Measurements from ENCODE around the gene OR8D1. TPM values are rescaled to one million over a fixed set of nuclear protein-coding genes. Genes with fewer than 3 reads are reported as not detected.

The OR8D1 gene
- total and polyA plus RNA-seq, 2 of the 8 experiments (the other 6 are each of a cell fraction or from before 2014, with no cell fraction given): not detected

GRCh38 chr11:124340142-124340447 is 26.3 kb upstream of the OR8D1 start:
- no peak overlapping the region for H3K23ac ChIP-seq (ENCODE audit: insufficient read length)
- no peaks in the 10 kb centered on the region for H3K27me3 ChIP-seq (replicated peaks in 1 of 4; ENCODE audit: control insufficient read depth in 3 of 4, extremely low read depth in 1 of 4, insufficient read depth in 3 of 4, low read length in 3 of 4)
- CTCF ChIA-PET (ENCODE audit: partially characterized antibody): no interaction called here
- no peak overlapping the region for H2BK20ac ChIP-seq (ENCODE audit: low read length)
- no peak overlapping the region for H4K91ac ChIP-seq (replicated peaks; ENCODE audit: insufficient read length, low read length)
- FAIRE-seq (no peak), DNase-seq (ENCODE audit: low read depth in 1 of 2, low spot score in 2 of 2) (no peak)
- POLR2A ChIA-PET (ENCODE audit: partially characterized antibody): no interaction called here
- H4K8ac ChIP-seq (ENCODE audit: extremely low read depth, insufficient read depth, low read length): no peak overlapping the region
- H3K4me3 ChIP-seq (ENCODE audit: extremely low read depth in 1 of 4, insufficient read depth in 2 of 4, low read depth in 3 of 4, low read length in 4 of 4): no peak overlapping the region
- no peak overlapping the region for H2BK15ac ChIP-seq (ENCODE audit: low read length)
- H3K4me2 ChIP-seq (ENCODE audit: insufficient read depth in 1 of 2, low read depth in 2 of 2, low read length in 2 of 2): no peak overlapping the region
- no peaks in the 10 kb centered on the region for H3K9me3 ChIP-seq (ENCODE audit: insufficient read depth in 2 of 2, low read depth in 1 of 2, low read length in 1 of 2)
- H3K79me2 ChIP-seq (ENCODE audit: control insufficient read depth in 1 of 2, insufficient read depth in 2 of 2, low read length in 2 of 2): no peaks in the 10 kb centered on the region
- no peak overlapping the region for H2AK5ac ChIP-seq (ENCODE audit: low read depth, low read length)
- H4K5ac ChIP-seq (ENCODE audit: insufficient read length, low read depth, low read length): no peak overlapping the region
- no peak overlapping the region for H3K56ac ChIP-seq (replicated peaks; ENCODE audit: insufficient read length, low read depth, low read length)
- H3K27ac ChIP-seq (ENCODE audit: low read depth, low read length): no peak overlapping the region
- H4K20me1 ChIP-seq (replicated peaks in 1 of 2; ENCODE audit: control insufficient read depth in 1 of 2, insufficient read depth in 2 of 2, low read length in 2 of 2): no peaks in the 10 kb centered on the region
- no peak overlapping the region for H3K14ac ChIP-seq (ENCODE audit: insufficient read length)
- no peaks in the 10 kb centered on the region for H3K4me1 ChIP-seq (replicated peaks in 1 of 4; ENCODE audit: control insufficient read depth in 3 of 4, insufficient read depth in 4 of 4, low read length in 3 of 4)
- H2BK120ac ChIP-seq (replicated peaks; ENCODE audit: low read depth, low read length): no peak overlapping the region
- no peak overlapping the region for H3K4ac ChIP-seq (replicated peaks; ENCODE audit: insufficient read length, low read depth, low read length)
- no peaks in the 10 kb centered on the region for H3K36me3 ChIP-seq (ENCODE audit: control insufficient read depth in 2 of 4, insufficient read depth in 4 of 4, low read length in 3 of 4)
- no peak overlapping the region for H3K9ac ChIP-seq (replicated peaks in 1 of 4; ENCODE audit: extremely low read depth in 1 of 4, low read depth in 3 of 4, low read length in 3 of 4)
- WGBS, 2 experiments (ENCODE audit: extremely low coverage in 1 of 2, insufficient coverage in 1 of 2, insufficient read length in 1 of 2, insufficient replicate concordance in 2 of 2, low coverage in 1 of 2, low lambda C conversion rate in 2 of 2, missing lambda C conversion rate in 1 of 2): 79% methylated on average over 2 of the region's 2 CpGs; no CpG with 5 or more reads in 1 of the 2 experiments
- 0 out of 2 replicates have a peak overlapping the region, but pooled peaks have one; percentile 51 for H2AFZ ChIP-seq (ENCODE audit: low read length)
- H3K79me1 ChIP-seq (ENCODE audit: low read depth, low read length): no peaks in the 10 kb centered on the region
- H2BK12ac ChIP-seq (ENCODE audit: low read depth, low read length): no peak overlapping the region
- H3K18ac ChIP-seq (ENCODE audit: extremely low read depth, low read length): no peak overlapping the region
- H2BK5ac ChIP-seq (ENCODE audit: low read depth, low read length): no peak overlapping the region
- H3K23me2 ChIP-seq (ENCODE audit: low read depth, low read length): no peaks in the 10 kb centered on the region
- TF ChIP-seq GTF2F1 (IDR thresholded peaks at IDR 0.05; ENCODE audit: borderline replicate concordance, low read depth, low read length) (no peak), MAX (IDR thresholded peaks at IDR 0.05) (no peak), BRCA1 (IDR thresholded peaks at IDR 0.05; ENCODE audit: low read depth, low read length) (no peak), CHD1 (IDR thresholded peaks at IDR 0.05; ENCODE audit: low read depth, low read length) (no peak), BCL11A (IDR thresholded peaks at IDR 0.05; ENCODE audit: low read depth in 2 of 2, low read length in 2 of 2) (no peak), SIN3A (conservative IDR thresholded peaks at IDR 0.05 in 1 of 2, IDR thresholded peaks at IDR 0.05 in 1 of 2; ENCODE audit: low read depth in 1 of 2, low read length in 2 of 2) (no peak), EGR1 (IDR thresholded peaks at IDR 0.05; ENCODE audit: borderline replicate concordance, low read depth, low read length) (no peak), BACH1 (IDR thresholded peaks at IDR 0.05; ENCODE audit: low read length) (no peak), JUND (IDR thresholded peaks at IDR 0.05; ENCODE audit: low read length) (no peak), TAF7 (optimal IDR thresholded peaks at IDR 0.05; ENCODE audit: borderline replicate concordance, low read depth, low read length) (no peak), NRF1 (IDR thresholded peaks at IDR 0.05; ENCODE audit: low read depth, low read length) (no peak), FOSL1 (IDR thresholded peaks at IDR 0.05; ENCODE audit: insufficient read depth, low read depth, low read length) (no peak)
- TF ChIP-seq, protein P1, sequence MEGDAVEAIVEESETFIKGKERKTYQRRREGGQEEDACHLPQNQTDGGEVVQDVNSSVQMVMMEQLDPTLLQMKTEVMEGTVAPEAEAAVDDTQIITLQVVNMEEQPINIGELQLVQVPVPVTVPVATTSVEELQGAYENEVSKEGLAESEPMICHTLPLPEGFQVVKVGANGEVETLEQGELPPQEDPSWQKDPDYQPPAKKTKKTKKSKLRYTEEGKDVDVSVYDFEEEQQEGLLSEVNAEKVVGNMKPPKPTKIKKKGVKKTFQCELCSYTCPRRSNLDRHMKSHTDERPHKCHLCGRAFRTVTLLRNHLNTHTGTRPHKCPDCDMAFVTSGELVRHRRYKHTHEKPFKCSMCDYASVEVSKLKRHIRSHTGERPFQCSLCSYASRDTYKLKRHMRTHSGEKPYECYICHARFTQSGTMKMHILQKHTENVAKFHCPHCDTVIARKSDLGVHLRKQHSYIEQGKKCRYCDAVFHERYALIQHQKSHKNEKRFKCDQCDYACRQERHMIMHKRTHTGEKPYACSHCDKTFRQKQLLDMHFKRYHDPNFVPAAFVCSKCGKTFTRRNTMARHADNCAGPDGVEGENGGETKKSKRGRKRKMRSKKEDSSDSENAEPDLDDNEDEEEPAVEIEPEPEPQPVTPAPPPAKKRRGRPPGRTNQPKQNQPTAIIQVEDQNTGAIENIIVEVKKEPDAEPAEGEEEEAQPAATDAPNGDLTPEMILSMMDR (IDR thresholded peaks at IDR 0.05; ENCODE audit: control extremely low read depth in 1 of 3, insufficient read depth in 1 of 3, low read depth in 1 of 3, low read length in 3 of 3): no peak
